Fibroblast of mammary gland (primary cell): Measurements from ENCODE around the gene PTBP1.

Source experiments
- DNase-seq: peaks from one replicate; pipeline ENCODE4 v3.0.0-alpha.2; 2010; ENCODE audit warnings: low read depth
- H3K4me3 ChIP-seq: 2 replicates; pipeline ENCODE4 v1.5.1; 2011; ENCODE audit warnings: low read depth, mild to moderate bottlenecking, low read length, moderate library complexity; ENCODE audit not compliant: control insufficient read depth
- CTCF ChIP-seq: conservative IDR thresholded peaks from 2 replicates; pipeline ENCODE4 v1.5.1; 2011; ENCODE audit warnings: low read depth, low read length, inconsistent platforms; ENCODE audit not compliant: control insufficient read depth, insufficient read depth

The PTBP1 gene

GRCh38 chr19:805166-805551 lies 7.9 kb downstream of the PTBP1 start:
- no peak overlapping the region for H3K4me3 ChIP-seq
- DNase-seq = no peak
- no peak for TF ChIP-seq CTCF

- no peak overlapping the region for H3K4me3 ChIP-seq
- no peak for DNase-seq
- no peak for TF ChIP-seq CTCF
Observed at GRCh38 chr19:805600-806550, 8.6 kb downstream of the PTBP1 start.

GRCh38 chr19:806815-807421 lies 9.7 kb downstream of the PTBP1 start:
- TF ChIP-seq CTCF = no peak
- H3K4me3 ChIP-seq = no peak overlapping the region
- DNase-seq = no peak

- TF ChIP-seq CTCF = no peak
- no peak overlapping the region for H3K4me3 ChIP-seq
- no peak for DNase-seq
Observed at GRCh38 chr19:807627-808422, 10.6 kb downstream of the PTBP1 start.

GRCh38 chr19:808423-808775 lies 11.1 kb downstream of the PTBP1 start:
- DNase-seq = no peak
- H3K4me3 ChIP-seq = no peak overlapping the region
- TF ChIP-seq CTCF = no peak

GRCh38 chr19:810077-810855 lies 13.0 kb downstream of the PTBP1 start:
- DNase-seq = no peak
- no peak for TF ChIP-seq CTCF
- no peak overlapping the region for H3K4me3 ChIP-seq
